OCI-LY7 (cell line): ENCODE measurements around the gene SLC35G3. TPM values are rescaled to one million over a fixed set of nuclear protein-coding genes. Genes with fewer than 3 reads are reported as not detected.
"Not testable (repeated sequence)": the region's sequence is repeated elsewhere in the genome, so short reads cannot be mapped to it uniquely, and the experiment has no call there.

ENCODE experiments used
- Bru-seq: library from RNA; stranded (reverse); fragments of 400-500 nt; gene quantifications from one replicate; lab custom pipeline; 2021; lab: Mats Ljungman, UMichigan
- BruChase-seq, 2 experiments: library from RNA; stranded (reverse); fragments of 400-500 nt; gene quantifications; one replicate each; lab custom pipeline; 2021; lab: Mats Ljungman, UMichigan
- BruUV-seq: library from RNA; stranded (reverse); fragments of 400-500 nt; replicated peaks from 2 replicates; lab custom pipeline; 2021; lab: Mats Ljungman, UMichigan
- CTCF ChIA-PET: fragments of 300-600 bp; sonication (Branson Sonifier 250); formaldehyde crosslinking; loops from one replicate; lab custom pipeline; 2022; ENCODE audit warnings: antibody characterized with exemption; ENCODE audit not compliant: unreplicated experiment; lab: Charles Lee
- POLR2A ChIA-PET: fragments of 300-600 bp; sonication (Branson Sonifier 250); formaldehyde crosslinking; loops from one replicate; lab custom pipeline; 2022; ENCODE audit warnings: antibody characterized with exemption; lab: Charles Lee
- DNase-seq: peaks from one replicate; pipeline ENCODE4 v3.0.0-alpha.2; 2015; ENCODE audit warnings: low spot score
- H2AFZ ChIP-seq: fragments of 200-600 bp; sonication (generic), shearing (Covaris generic); 2 replicates; pipeline ENCODE4 v1.6.1; 2014; ENCODE audit warnings: mild to moderate bottlenecking, antibody characterized with exemption, low read length, moderate library complexity
- H3K27ac ChIP-seq: fragments of 200-600 bp; sonication (generic); 2 replicates; pipeline ENCODE4 v1.5.1; 2014; ENCODE audit warnings: mixed run types, low read depth, mild to moderate bottlenecking, moderate library complexity, low read length, inconsistent platforms; ENCODE audit not compliant: poor library complexity, severe bottlenecking
- H3K36me3 ChIP-seq: fragments of 200-600 bp; sonication (generic); 2 replicates; pipeline ENCODE4 v1.6.1; 2014; ENCODE audit warnings: mild to moderate bottlenecking, antibody characterized with exemption, low read length, moderate library complexity, mixed read lengths; ENCODE audit not compliant: insufficient read depth
- H3K4me1 ChIP-seq: fragments of 200-600 bp; sonication (generic); 2 replicates; pipeline ENCODE4 v1.5.1; 2014; ENCODE audit warnings: mild to moderate bottlenecking, low read length; ENCODE audit not compliant: insufficient read depth, poor library complexity, severe bottlenecking
- H3K4me2 ChIP-seq: fragments of 200-600 bp; sonication (generic); 2 replicates; pipeline ENCODE4 v1.6.1; 2014; ENCODE audit warnings: mild to moderate bottlenecking, low read length
- H3K4me3 ChIP-seq: fragments of 200-600 bp; sonication (generic); 2 replicates; pipeline ENCODE4 v1.5.1; 2014; ENCODE audit warnings: mild to moderate bottlenecking, low read depth, low read length; ENCODE audit not compliant: poor library complexity, severe bottlenecking
- H3K79me2 ChIP-seq: fragments of 200-600 bp; sonication (generic); 2 replicates; pipeline ENCODE4 v1.6.1; 2016; ENCODE audit warnings: low read depth, mild to moderate bottlenecking, low read length, moderate library complexity, mixed read lengths; ENCODE audit not compliant: insufficient read depth
- H3K9me2 ChIP-seq: fragments of 200-600 bp; sonication (generic); 2 replicates; pipeline ENCODE4 v1.6.1; 2016; ENCODE audit warnings: mild to moderate bottlenecking, low read length, mixed read lengths; ENCODE audit not compliant: insufficient read depth
- H3K9me3 ChIP-seq: fragments of 200-600 bp; sonication (generic); 2 replicates; pipeline ENCODE4 v1.6.1; 2014; ENCODE audit warnings: mild to moderate bottlenecking, mixed run types, low read length, mixed read lengths
- H4K20me1 ChIP-seq: fragments of 200-600 bp; sonication (generic); 2 replicates; pipeline ENCODE4 v1.6.1; 2014; ENCODE audit warnings: mild to moderate bottlenecking, antibody characterized with exemption, low read length, moderate library complexity, mixed read lengths; ENCODE audit not compliant: insufficient read depth
- CTCF ChIP-seq: fragments of 200-600 bp; sonication (generic); conservative IDR thresholded peaks from 2 replicates; pipeline ENCODE4 v1.5.1; 2014; ENCODE audit warnings: mild to moderate bottlenecking, antibody characterized with exemption, low read length, moderate library complexity, mixed read lengths
- EZH2phosphoT487 ChIP-seq: fragments of 200-600 bp; sonication (generic); IDR thresholded peaks from 2 replicates; pipeline ENCODE4 v1.6.1; 2018; ENCODE audit warnings: low read depth, borderline replicate concordance, mild to moderate bottlenecking, mixed run types, antibody characterized with exemption, low read length, moderate library complexity, mixed read lengths
- intact Hi-C: fragments of 100-400 bp; cut with micrococcal nuclease; formaldehyde crosslinking; loops from one replicate; pipeline ENCODE4 v1.10.0; 2022; ENCODE audit not compliant: unreplicated experiment
- long read RNA-seq: library from polyadenylated mRNA; stranded (forward); transcript quantifications from one replicate; pipeline ENCODE4 v2.0.0, GENCODE V29; 2022
- total RNA-seq, 2 experiments: library from RNA; depleted of rRNA in 1 of 2; stranded (reverse); fragments of >200 nt in 1 of 2; shearing (Covaris generic) in 1 of 2; gene quantifications; 2 replicates each; pipeline ENCODE4 v1.2.3, GENCODE V29; 2014 to 2022

Gene SLC35G3
- not detected in 2 replicates for total RNA-seq (2014; rRNA removed; shearing (Covaris generic))
- total RNA-seq (2022) = not detected in 2 replicates
- Bru-seq, nascent RNA = not detected
- BruChase-seq, experiment 1, labeled RNA remaining after a 6-hour chase = not detected
- not detected for BruChase-seq, experiment 2, labeled RNA remaining after a 2-hour chase
- long read RNA-seq = 0 reads

- H2AFZ ChIP-seq, H3K27ac ChIP-seq, H3K9me3 ChIP-seq, H3K4me1 ChIP-seq, POLR2A ChIA-PET, H3K4me2 ChIP-seq, H3K9me2 ChIP-seq, H3K4me3 ChIP-seq, intact Hi-C loops, H4K20me1 ChIP-seq, BruUV-seq, H3K36me3 ChIP-seq, H3K79me2 ChIP-seq, DNase-seq, CTCF ChIA-PET: not testable (repeated sequence)
Measured at GRCh38 chr17:35194001-35194400, at the start of gene SLC35G3. SLC35G3 (minus strand) TSS chr17:35194393; CDS start chr17:35194307, 86 bp downstream.

GRCh38 chr17:35243561-35244340 is 49.6 kb upstream of the SLC35G3 start:
- CTCF ChIA-PET = no interaction called here

More at GRCh38 chr17:35243561-35244340, 49.6 kb upstream of the SLC35G3 start:
- TF ChIP-seq EZH2phosphoT487 (no peak), CTCF (no peak)
- H4K20me1 ChIP-seq = no peaks in the 10 kb centered on the region
- no peak overlapping the region for H3K27ac ChIP-seq
- peak overlapping the region; percentile 87 for H3K4me2 ChIP-seq
- H3K9me3 ChIP-seq = no peaks in the 10 kb centered on the region
- DNase-seq = peak; percentile 15
- BruUV-seq = no TSS peak
- H3K79me2 ChIP-seq = no peaks in the 10 kb centered on the region
- H2AFZ ChIP-seq = peak overlapping the region; percentile 97
- H3K4me1 ChIP-seq = peaks cover 26% of the 10 kb centered on the region
- no peaks in the 10 kb centered on the region for H3K36me3 ChIP-seq
- POLR2A ChIA-PET = no interaction called here
- H3K4me3 ChIP-seq = peak overlapping the region; percentile 75
- no peaks in the 10 kb centered on the region for H3K9me2 ChIP-seq
- intact Hi-C loops = loop anchor here (2.0 kb wide), 1 partner anchor 101 kb away; the partner anchor contains the start of gene NLE1
